Spleen (tissue), 11 donors: ENCODE data around the gene TRERF1. TPM values are rescaled to one million over a fixed set of nuclear protein-coding genes. Genes with fewer than 3 reads are reported as not detected.

ENCODE experiments used
- DNase-seq: peaks from one replicate; pipeline ENCODE4 v3.0.0-alpha.2; 2020
- H3K27ac ChIP-seq, 8 donors: fragments of 200-600 bp; sonication (generic) in 7 of 8; 1 replicate in 4 of 8; 2 replicates in 4 of 8; pipeline versions ENCODE4 v1.5.0 to v1.8.0; 2016 to 2021; ENCODE audit warnings: inconsistent platforms in 4 of 8, mild to moderate bottlenecking in 4 of 8, moderate library complexity in 1 of 8
- H3K27me3 ChIP-seq, 7 donors: fragments of 200-600 bp; sonication (generic) in 6 of 7; replicated peaks in 1 of 7; 1 replicate in 4 of 7; 2 replicates in 3 of 7; pipeline versions ENCODE4 v1.5.0 to v1.8.0; 2016 to 2021; ENCODE audit warnings: inconsistent platforms in 3 of 7, mild to moderate bottlenecking in 1 of 7
- H3K36me3 ChIP-seq, 6 donors: fragments of 200-600 bp; sonication (generic) in 5 of 6; 1 replicate in 4 of 6; 2 replicates in 2 of 6; pipeline versions ENCODE4 v1.5.0 to v1.8.0; 2016 to 2021; ENCODE audit warnings: inconsistent platforms in 2 of 6
- H3K4me1 ChIP-seq, 6 donors: fragments of 200-600 bp; sonication (generic) in 5 of 6; 1 replicate in 3 of 6; 2 replicates in 3 of 6; pipeline versions ENCODE4 v1.5.0 to v1.8.0; 2016 to 2021; ENCODE audit warnings: inconsistent platforms in 3 of 6
- H3K4me3 ChIP-seq, 8 donors: fragments of 200-600 bp; sonication (generic) in 7 of 8; 1 replicate in 4 of 8; 2 replicates in 4 of 8; pipeline versions ENCODE4 v1.5.0 to v1.8.0; 2016 to 2021; ENCODE audit warnings: inconsistent platforms in 4 of 8, mild to moderate bottlenecking in 4 of 8, moderate library complexity in 2 of 8
- H3K9me3 ChIP-seq, 8 donors: fragments of 200-600 bp; sonication (generic) in 7 of 8; 1 replicate in 4 of 8; 2 replicates in 4 of 8; pipeline versions ENCODE4 v1.5.0 to v1.8.0; 2016 to 2021; ENCODE audit warnings: inconsistent platforms in 4 of 8
- POLR2A ChIP-seq, 3 donors: fragments of 450-650 bp; IDR thresholded peaks; one replicate each; pipeline ENCODE4 v1.5.1; 2017; ENCODE audit warnings: antibody characterized with exemption in 3 of 3, mild to moderate bottlenecking in 1 of 3
- POLR2AphosphoS5 ChIP-seq, 3 donors: sonication (generic); formaldehyde crosslinking; IDR thresholded peaks; one replicate each; pipeline ENCODE4 v1.5.1; 2017; ENCODE audit warnings: antibody characterized with exemption in 3 of 3
- WGBS, 5 donors: extraction: QIAGEN DNeasy Blood & Tissue Kit in 3 of 5; methylation state at CpG; one replicate each; pipeline versions ENCODE4 v1.1.5 to v1.1.7; 2013 to 2018; 5-methylcytosine and 5-hydroxymethylcytosine counted together
- intact Hi-C: fragments of 100-400 bp; cut with DNase I; formaldehyde crosslinking; loops from one replicate; pipeline ENCODE4 v1.15.0; 2023; ENCODE audit warnings: low total_unique reads
- polyA plus RNA-seq, 3 donors: library from polyadenylated mRNA; stranded (reverse); fragments of 200-250 nt; gene quantifications; one replicate each; pipeline ENCODE4 v1.2.1, GENCODE V29; 2013
- total RNA-seq, 7 donors: library from RNA; depleted of rRNA in 3 of 7; stranded (reverse); fragments of >200 nt in 3 of 7; fragmentation: NEBNext Ultra II Directional in 4 of 7; extraction: Animal tissue kit (Norgen Biotek cat#: 25700) in 4 of 7; gene quantifications; one replicate each; pipeline versions ENCODE4 v1.1.0 to v1.2.1, GENCODE V29; 2016 to 2021
- TF ChIP-seq, protein P1 (sequence below), 11 experiments: fragments of 200-600 bp in 7 of 11; fragments of 450-650 bp in 4 of 11; sonication (generic) in 4 of 11; IDR thresholded peaks in 8 of 11; conservative IDR thresholded peaks in 3 of 11; 1 replicate in 7 of 11; 2 replicates in 4 of 11; pipeline versions ENCODE4 v1.4.0 to v1.8.0; 2016 to 2021; ENCODE audit warnings: antibody characterized with exemption in 11 of 11, inconsistent platforms in 4 of 11, mild to moderate bottlenecking in 1 of 11
- donor health status: healthy with polysubstance abuse.
- donor health status: DM: no; HTN: no; CAD: no; lungs with moderate emphysema.
- donor health status: DM: no; HTN: no; CAD: no.
- donor health status: Bipolar disorder and iron deficiency.
- donor health status: healthy.
- donor health status: DM: no; HTN: no; CAD: no.
- donor health status: DM: yes; HTN: yes; CAD: no.

TRERF1 gene
- total and polyA plus RNA-seq, 10 donors, result 1.5 to 16.9 (median 12.4) TPM

DNA sequence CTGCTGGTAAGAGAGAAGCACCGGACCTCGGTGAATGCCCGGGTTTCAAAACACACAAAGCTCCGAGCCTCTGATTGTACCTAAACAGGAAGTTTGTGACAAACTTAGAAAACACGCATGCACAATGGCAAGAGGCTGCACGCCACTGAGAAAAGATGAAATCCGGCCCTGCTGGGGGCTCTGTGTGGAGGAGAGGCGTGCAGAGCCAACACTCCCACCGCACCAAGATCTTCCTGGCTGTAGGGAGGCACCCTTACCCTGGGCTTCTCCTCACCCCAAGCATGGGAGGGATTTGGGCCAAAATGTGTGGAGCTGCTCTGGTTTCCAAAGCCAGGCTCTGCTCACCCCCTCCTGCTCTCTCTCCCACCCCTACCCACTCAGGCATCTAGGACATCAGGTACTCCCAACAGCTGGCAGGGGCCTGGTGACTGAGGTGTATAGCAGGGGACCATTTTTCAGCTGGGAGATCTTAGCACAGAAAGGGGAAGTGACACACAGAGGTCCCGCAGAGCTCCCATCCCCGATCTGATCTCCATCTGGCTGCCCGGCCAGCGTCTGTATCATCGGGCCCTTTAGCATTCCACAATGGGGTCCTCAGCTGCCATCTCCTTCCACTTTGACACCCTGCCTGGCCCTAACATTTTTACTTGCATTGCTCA lies 84.2 kb downstream of the TRERF1 start:
- peak; percentile 83 for DNase-seq
- Histone ChIP-seq H3K36me3 (peaks cover 0 to 5% (median 0%) of the 10 kb centered on the region in 6 donors), H3K27me3 (no peaks in the 10 kb centered on the region), H3K4me1 (peaks cover 18 to 88% (median 62%) of the 10 kb centered on the region in 6 donors), H3K4me3 (peak overlapping the region in 2 of 8 donors; percentile 4 to 55), H3K27ac (peak overlapping the region; percentile 66 to 97 (median 86)), H3K9me3 (no peaks in the 10 kb centered on the region)
- intact Hi-C loops, result no loop called here
- peak in 2 of 3 donors; percentile 30 to 35 for TF ChIP-seq POLR2AphosphoS5 (IDR thresholded peaks at IDR 0.05)
- no peak for TF ChIP-seq POLR2A (IDR thresholded peaks at IDR 0.05)
- TF ChIP-seq, protein P1, sequence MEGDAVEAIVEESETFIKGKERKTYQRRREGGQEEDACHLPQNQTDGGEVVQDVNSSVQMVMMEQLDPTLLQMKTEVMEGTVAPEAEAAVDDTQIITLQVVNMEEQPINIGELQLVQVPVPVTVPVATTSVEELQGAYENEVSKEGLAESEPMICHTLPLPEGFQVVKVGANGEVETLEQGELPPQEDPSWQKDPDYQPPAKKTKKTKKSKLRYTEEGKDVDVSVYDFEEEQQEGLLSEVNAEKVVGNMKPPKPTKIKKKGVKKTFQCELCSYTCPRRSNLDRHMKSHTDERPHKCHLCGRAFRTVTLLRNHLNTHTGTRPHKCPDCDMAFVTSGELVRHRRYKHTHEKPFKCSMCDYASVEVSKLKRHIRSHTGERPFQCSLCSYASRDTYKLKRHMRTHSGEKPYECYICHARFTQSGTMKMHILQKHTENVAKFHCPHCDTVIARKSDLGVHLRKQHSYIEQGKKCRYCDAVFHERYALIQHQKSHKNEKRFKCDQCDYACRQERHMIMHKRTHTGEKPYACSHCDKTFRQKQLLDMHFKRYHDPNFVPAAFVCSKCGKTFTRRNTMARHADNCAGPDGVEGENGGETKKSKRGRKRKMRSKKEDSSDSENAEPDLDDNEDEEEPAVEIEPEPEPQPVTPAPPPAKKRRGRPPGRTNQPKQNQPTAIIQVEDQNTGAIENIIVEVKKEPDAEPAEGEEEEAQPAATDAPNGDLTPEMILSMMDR (IDR thresholded peaks at IDR 0.05 in 8 of 11, conservative IDR thresholded peaks at IDR 0.05 in 3 of 11), result peak in 1 of 11 experiments; percentile 12
- 13 to 28% (median 17%) methylated on average over 14 of the region's 14 CpGs for WGBS, 5 donors

DNA sequence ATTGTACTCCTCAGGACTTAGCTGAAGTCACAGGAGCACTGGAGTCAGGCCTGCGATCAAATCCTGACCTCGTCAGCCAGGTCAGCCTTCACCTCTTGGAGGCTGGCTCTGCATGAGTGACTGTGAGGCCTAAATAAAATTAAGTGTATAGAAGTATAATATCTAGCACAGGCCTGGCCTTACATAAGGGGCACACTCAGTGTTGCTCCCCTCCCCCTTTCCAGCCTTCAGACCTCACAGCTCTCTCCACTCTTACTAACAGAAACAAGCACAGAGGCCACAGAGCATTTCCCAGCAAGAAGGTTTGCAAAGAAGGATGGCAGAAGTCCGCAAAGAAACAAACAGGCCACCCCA lies 84.8 kb downstream of the TRERF1 start:
- Histone ChIP-seq H3K27me3 (no peaks in the 10 kb centered on the region), H3K4me3 (peak overlapping the region in 2 of 8 donors; percentile 4 to 55), H3K4me1 (peaks cover 18 to 83% (median 61%) of the 10 kb centered on the region in 6 donors), H3K9me3 (no peaks in the 10 kb centered on the region), H3K36me3 (peaks cover 0 to 9% (median 0%) of the 10 kb centered on the region in 6 donors), H3K27ac (peak overlapping the region; percentile 66 to 97 (median 86))
- intact Hi-C loops, result no loop called here
- no peak for DNase-seq
- 59 to 78% (median 63%) methylated on average over 3 of the region's 3 CpGs for WGBS, 5 donors
- no peak for TF ChIP-seq POLR2A (IDR thresholded peaks at IDR 0.05)
- TF ChIP-seq, protein P1 (IDR thresholded peaks at IDR 0.05 in 8 of 11, conservative IDR thresholded peaks at IDR 0.05 in 3 of 11), result peak in 1 of 11 experiments; percentile 5

DNA sequence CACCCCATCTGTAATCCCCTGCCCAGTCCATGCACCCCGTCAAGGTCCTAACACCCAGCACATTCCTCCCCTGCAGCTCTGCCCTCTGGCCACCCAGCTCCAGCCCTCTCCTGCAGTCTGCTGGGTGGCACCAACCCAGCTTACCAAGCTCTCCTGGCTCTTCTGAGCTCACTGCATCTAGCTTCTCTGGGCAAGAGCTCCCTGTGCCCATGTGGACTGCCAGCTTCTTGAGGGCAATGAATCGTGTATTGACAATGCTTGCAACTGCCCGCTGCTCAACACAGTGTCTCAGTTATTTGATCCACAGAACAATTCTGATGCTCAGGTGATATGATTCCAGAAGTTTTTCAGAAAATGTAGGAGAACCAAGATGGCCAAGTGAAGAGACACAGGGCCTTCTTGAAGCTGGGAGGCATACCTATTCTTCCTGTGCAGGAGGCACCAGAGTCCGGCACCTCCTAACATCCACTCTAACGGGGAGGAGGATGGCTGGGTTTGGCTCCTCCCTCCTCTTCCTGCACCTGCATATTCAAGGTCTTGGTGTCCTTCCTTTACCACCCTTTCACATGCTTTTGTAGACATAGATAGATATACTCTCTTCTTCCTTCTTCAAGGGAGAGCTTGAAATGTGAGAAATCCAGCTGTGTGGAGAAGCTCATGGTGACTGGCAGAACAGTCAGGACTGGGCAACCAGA lies 85.6 kb downstream of the TRERF1 start:
- intact Hi-C loops, result no loop called here
- 74 to 87% (median 79%) methylated on average over 5 of the region's 5 CpGs for WGBS, 5 donors
- H3K27ac ChIP-seq, result peak overlapping the region in 7 of 8 donors; percentile 81 to 97 (median 89)
- no peaks in the 10 kb centered on the region for H3K9me3 ChIP-seq
- TF ChIP-seq, protein P1 (IDR thresholded peaks at IDR 0.05 in 8 of 11, conservative IDR thresholded peaks at IDR 0.05 in 3 of 11), result no peak
- TF ChIP-seq POLR2AphosphoS5 (IDR thresholded peaks at IDR 0.05), result peak in 1 of 3 donors; percentile 21
- H3K36me3 ChIP-seq, result peaks cover 0 to 17% (median 0%) of the 10 kb centered on the region in 6 donors
- peak overlapping the region in 1 of 8 donors; percentile 55 for H3K4me3 ChIP-seq
- DNase-seq, result no peak
- H3K4me1 ChIP-seq, result peaks cover 18 to 79% (median 60%) of the 10 kb centered on the region in 6 donors
- no peaks in the 10 kb centered on the region for H3K27me3 ChIP-seq

DNA sequence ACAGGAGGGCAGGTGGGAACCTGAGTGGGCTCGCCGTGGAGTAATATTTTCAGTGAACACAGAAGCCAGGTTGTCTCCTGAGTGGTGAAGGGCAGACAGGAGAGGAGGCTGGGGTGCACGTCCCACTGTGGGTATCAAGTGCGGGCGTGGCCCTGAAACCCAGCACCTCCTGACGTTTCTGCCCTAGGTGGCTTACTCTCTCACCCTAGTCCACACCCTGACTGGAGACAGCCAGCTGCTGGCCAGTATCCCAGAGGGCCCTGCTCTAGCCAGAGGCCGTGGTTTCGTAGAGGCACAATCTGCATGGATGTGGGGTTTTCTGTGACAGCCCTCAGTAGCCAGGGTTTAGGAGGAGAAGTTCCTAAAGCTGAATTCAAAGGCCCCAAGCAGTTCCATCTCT lies 86.7 kb downstream of the TRERF1 start:
- Histone ChIP-seq H3K27ac (peak overlapping the region in 6 of 8 donors; percentile 41 to 97 (median 86)), H3K36me3 (peaks cover 0 to 22% (median 0%) of the 10 kb centered on the region in 6 donors), H3K4me3 (no peak overlapping the region), H3K27me3 (no peaks in the 10 kb centered on the region), H3K4me1 (peaks cover 18 to 69% (median 58%) of the 10 kb centered on the region in 6 donors), H3K9me3 (no peaks in the 10 kb centered on the region)
- no peak for TF ChIP-seq POLR2A (IDR thresholded peaks at IDR 0.05)
- 77 to 89% (median 81%) methylated on average over 8 of the region's 8 CpGs for WGBS, 5 donors
- intact Hi-C loops, result no loop called here
- DNase-seq, result no peak
